ENCODE results near the gene ADD2. TPM values are rescaled to one million over a fixed set of nuclear protein-coding genes. Genes with fewer than 3 reads are reported as not detected.

ADD2 gene
- total and polyA plus RNA-seq, 2 donors (not counting 1 experiment from before 2014, with no cell fraction given) = 15.9 to 21.7 TPM

- Histone ChIP-seq H3K4me3 (ENCODE audit: control extremely low read depth in 1 of 5, extremely low read depth in 1 of 5, insufficient read depth in 1 of 5, low read depth in 2 of 5, low read length in 4 of 5) (no peak overlapping the region), H3K36me3 (replicated peaks in 1 of 2; ENCODE audit: control extremely low read depth in 1 of 2, control insufficient read depth in 1 of 2, extremely low read depth in 1 of 2, insufficient read depth in 2 of 2, low read length in 1 of 2) (no peaks in the 10 kb centered on the region), H3K9me3 (ENCODE audit: control extremely low read depth in 1 of 3, control insufficient read depth in 2 of 3, insufficient read depth in 1 of 3, low read length in 2 of 3) (peaks cover 0 to 3% (median 0%) of the 10 kb centered on the region in 3 donors), H4K20me1 (ENCODE audit: control insufficient read depth, insufficient read depth, low read length, poor library complexity, severe bottlenecking) (no peaks in the 10 kb centered on the region), H2AFZ (ENCODE audit: insufficient read depth, low read depth, low read length, poor library complexity, severe bottlenecking) (no peak overlapping the region), H3K4me2 (replicated peaks; ENCODE audit: low read depth, low read length, poor library complexity, severe bottlenecking) (no peak overlapping the region), H3K27me3 (replicated peaks in 1 of 4; ENCODE audit: control extremely low read depth in 1 of 4, control insufficient read depth in 3 of 4, insufficient read depth in 4 of 4, low read length in 3 of 4) (peaks cover 0 to 6% (median 0%) of the 10 kb centered on the region in 4 experiments), H3K4me1 (ENCODE audit: control insufficient read depth in 2 of 2, insufficient read depth in 2 of 2, low read length in 2 of 2) (no peaks in the 10 kb centered on the region), H3K27ac (ENCODE audit: low read length in 2 of 2) (no peak overlapping the region), H3K79me2 (ENCODE audit: control insufficient read depth, insufficient read depth, low read length) (no peaks in the 10 kb centered on the region), H3K9ac (ENCODE audit: low read length) (no peak overlapping the region)
- Mint-ChIP-seq H3K27ac (no peak overlapping the region), H3K27me3 (peaks cover 47% of the 10 kb centered on the region), H3K4me3 (no peak overlapping the region), H3K4me1 (no peaks in the 10 kb centered on the region), H3K9me3 (ENCODE audit: insufficient read depth) (peaks cover 3% of the 10 kb centered on the region)
- DNase-seq (no peak), ATAC-seq (ENCODE audit: low read depth) (no peak)
- TF ChIP-seq CTCF (IDR thresholded peaks at IDR 0.05) (no peak), EZH2 (IDR thresholded peaks at IDR 0.05; ENCODE audit: borderline replicate concordance, insufficient read depth, low read depth, low read length, poor library complexity, severe bottlenecking) (no peak)
- intact Hi-C loops (cut with micrococcal nuclease) = no loop called here
- CTCF ChIA-PET = interaction anchor here (1.7 kb wide), 1 partner anchor 15 kb away, joined by 7 read pairs; no protein-coding TSS in a partner anchor
- no CpG with 5 or more reads among the region's 1 CpG for WGBS (ENCODE audit: insufficient coverage)
- POLR2A ChIA-PET = no interaction called here
Observed at GRCh38 chr2:70632388-70632787, 135.6 kb downstream of the ADD2 start.

- no peak for TF ChIP-seq CTCF (IDR thresholded peaks at IDR 0.05)
- TF ChIP-seq EZH2 (IDR thresholded peaks at IDR 0.05; ENCODE audit: borderline replicate concordance, insufficient read depth, low read depth, low read length, poor library complexity, severe bottlenecking) = no peak
- CTCF ChIA-PET = interaction anchor here (1.5 kb wide), 1 partner anchor 13 kb away, joined by 4 read pairs; no protein-coding TSS in a partner anchor
- Mint-ChIP-seq H3K27ac (no peak overlapping the region), H3K4me1 (no peaks in the 10 kb centered on the region), H3K27me3 (peaks cover 53% of the 10 kb centered on the region), H3K4me3 (no peak overlapping the region), H3K9me3 (ENCODE audit: insufficient read depth) (peaks cover 3% of the 10 kb centered on the region)
- Histone ChIP-seq H3K79me2 (ENCODE audit: control insufficient read depth, insufficient read depth, low read length) (no peaks in the 10 kb centered on the region), H3K36me3 (replicated peaks in 1 of 2; ENCODE audit: control extremely low read depth in 1 of 2, control insufficient read depth in 1 of 2, extremely low read depth in 1 of 2, insufficient read depth in 2 of 2, low read length in 1 of 2) (no peaks in the 10 kb centered on the region), H3K27me3 (replicated peaks in 1 of 4; ENCODE audit: control extremely low read depth in 1 of 4, control insufficient read depth in 3 of 4, insufficient read depth in 4 of 4, low read length in 3 of 4) (peaks cover 0 to 6% (median 0%) of the 10 kb centered on the region in 4 experiments), H2AFZ (ENCODE audit: insufficient read depth, low read depth, low read length, poor library complexity, severe bottlenecking) (no peak overlapping the region), H3K9me3 (ENCODE audit: control extremely low read depth in 1 of 3, control insufficient read depth in 2 of 3, insufficient read depth in 1 of 3, low read length in 2 of 3) (peaks cover 0 to 3% (median 0%) of the 10 kb centered on the region in 3 donors), H4K20me1 (ENCODE audit: control insufficient read depth, insufficient read depth, low read length, poor library complexity, severe bottlenecking) (no peaks in the 10 kb centered on the region), H3K4me1 (ENCODE audit: control insufficient read depth in 2 of 2, insufficient read depth in 2 of 2, low read length in 2 of 2) (no peaks in the 10 kb centered on the region), H3K4me2 (replicated peaks; ENCODE audit: low read depth, low read length, poor library complexity, severe bottlenecking) (no peak overlapping the region), H3K4me3 (ENCODE audit: control extremely low read depth in 1 of 5, extremely low read depth in 1 of 5, insufficient read depth in 1 of 5, low read depth in 2 of 5, low read length in 4 of 5) (no peak overlapping the region), H3K27ac (ENCODE audit: low read length in 2 of 2) (no peak overlapping the region), H3K9ac (ENCODE audit: low read length) (no peak overlapping the region)
- no CpG with 5 or more reads among the region's 1 CpG for WGBS (ENCODE audit: insufficient coverage)
- ATAC-seq (ENCODE audit: low read depth) (no peak), DNase-seq (no peak)
- intact Hi-C loops (cut with micrococcal nuclease) = no loop called here
- POLR2A ChIA-PET = no interaction called here
Observed at GRCh38 chr2:70630761-70631160, 137.2 kb downstream of the ADD2 start.

Measured in B cell (primary cell).